ENCODE results near the gene SLC38A1. TPM values are rescaled to one million over a fixed set of nuclear protein-coding genes. Genes with fewer than 3 reads are reported as not detected.
"Not testable (repeated sequence)": the region's sequence is repeated elsewhere in the genome, so short reads cannot be mapped to it uniquely, and the experiment has no call there.

Gene SLC38A1
- total RNA-seq (2014; rRNA removed; shearing (Covaris generic)), result 89.2 and 91.2 TPM in 2 replicates

DNA sequence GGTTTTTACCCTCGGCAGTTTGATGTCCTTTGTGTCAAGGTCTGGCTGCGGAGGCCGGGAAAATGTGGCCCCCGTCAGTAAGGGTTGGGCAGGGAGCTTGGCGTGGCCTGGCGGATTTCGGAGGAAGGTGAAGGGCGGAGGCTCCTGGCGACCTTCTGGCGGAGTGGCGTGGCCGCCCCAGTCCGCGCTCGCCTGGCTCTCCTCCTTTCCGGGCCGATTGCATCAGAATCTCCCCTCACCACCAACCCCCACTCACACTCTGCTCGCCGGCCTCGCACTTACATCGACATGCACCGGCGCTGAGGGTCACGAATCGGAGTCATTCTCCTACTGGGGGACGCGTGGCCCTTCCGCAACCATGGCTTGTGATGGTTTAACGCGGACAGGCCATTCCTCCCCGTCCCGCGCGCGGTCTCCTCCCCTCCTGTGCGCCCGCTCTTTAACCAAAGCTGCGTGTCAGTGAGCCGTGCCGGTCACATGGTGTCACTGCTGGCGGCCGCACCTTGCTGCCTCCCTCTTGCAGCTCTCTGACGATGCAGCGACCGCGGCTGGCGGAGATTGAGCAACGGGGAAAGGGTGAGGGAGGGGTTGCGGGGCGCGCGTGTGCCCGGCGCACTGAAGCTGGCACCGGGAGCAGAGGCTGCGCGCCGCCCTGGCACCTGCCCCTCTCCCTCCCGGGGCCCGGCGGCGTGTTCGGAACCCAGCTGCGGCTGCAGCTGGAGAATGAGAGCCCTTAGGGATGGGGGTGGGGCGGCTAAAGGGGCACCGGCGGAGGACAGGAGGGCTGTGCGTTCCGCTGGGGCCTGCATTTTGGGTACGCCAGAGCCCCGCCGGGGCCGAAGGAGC is at the start of gene SLC38A1:
SLC38A1 (minus strand) TSS at position 461 of the 846 bp plus-strand sequence. CDS start 29,243 bp downstream, outside the sequence.
- peak; percentile 71 for DNase-seq (ENCODE audit: low spot score)

GRCh38 chr12:46318037-46318436 is 49.2 kb upstream of the SLC38A1 start:
- no peak for DNase-seq (ENCODE audit: low spot score)

GRCh38 chr12:46304070-46304469 is 35.2 kb upstream of the SLC38A1 start:
- no peak for DNase-seq (ENCODE audit: low spot score)

DNA sequence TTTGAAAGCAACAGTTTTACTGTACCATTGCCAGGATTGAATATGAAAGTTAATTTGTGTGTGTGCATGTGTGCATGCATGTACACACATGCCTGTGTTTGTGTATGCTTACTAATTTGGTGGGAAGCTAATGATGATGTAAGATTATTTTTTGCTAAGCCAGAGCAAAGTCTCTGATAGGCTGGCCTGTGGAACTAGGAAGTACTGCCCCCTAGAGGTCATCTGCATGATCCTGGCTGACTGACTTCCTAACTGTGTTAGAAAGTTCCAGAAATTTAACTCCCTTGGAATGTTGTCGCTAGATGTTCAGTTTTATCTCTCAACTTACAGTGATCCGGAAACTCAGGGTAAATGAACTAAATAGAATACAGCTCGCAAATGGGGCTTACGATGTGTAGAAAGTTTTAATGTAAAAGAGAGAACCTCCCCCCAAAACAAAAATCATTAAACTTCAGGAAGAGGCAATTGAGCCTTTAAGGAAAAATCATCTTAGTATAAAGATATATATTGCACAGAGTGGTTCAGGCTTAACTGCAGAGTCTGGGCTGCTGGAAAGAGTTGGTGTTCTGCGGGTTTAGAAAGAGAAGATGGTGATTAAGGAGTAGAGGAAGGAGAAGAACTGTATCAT is 34.3 kb upstream of the SLC38A1 start:
- peak; percentile 23 for DNase-seq (ENCODE audit: low spot score)

- DNase-seq (ENCODE audit: low spot score), result no peak
Measured at GRCh38 chr12:46300910-46301309, 32.1 kb upstream of the SLC38A1 start.

DNA sequence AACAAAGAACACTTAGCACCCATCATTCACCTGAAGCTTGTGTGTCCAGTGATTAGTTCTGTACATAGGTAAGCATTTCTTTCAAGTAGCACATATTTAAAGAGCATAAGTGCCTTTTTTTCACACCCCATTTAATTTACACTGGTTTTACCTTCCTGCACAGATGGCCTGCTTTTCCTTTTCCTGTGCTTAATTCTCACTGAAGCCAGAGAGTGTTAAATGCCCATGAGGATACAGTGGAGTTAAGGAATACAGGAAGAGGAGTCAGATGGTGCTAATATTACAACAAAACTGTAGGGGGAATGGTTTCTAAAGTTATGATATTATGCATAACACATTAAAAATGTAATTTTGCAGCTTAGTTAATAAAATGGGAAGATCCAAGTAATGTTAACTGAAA is 31.0 kb upstream of the SLC38A1 start:
- no peak for DNase-seq (ENCODE audit: low spot score)

DNA sequence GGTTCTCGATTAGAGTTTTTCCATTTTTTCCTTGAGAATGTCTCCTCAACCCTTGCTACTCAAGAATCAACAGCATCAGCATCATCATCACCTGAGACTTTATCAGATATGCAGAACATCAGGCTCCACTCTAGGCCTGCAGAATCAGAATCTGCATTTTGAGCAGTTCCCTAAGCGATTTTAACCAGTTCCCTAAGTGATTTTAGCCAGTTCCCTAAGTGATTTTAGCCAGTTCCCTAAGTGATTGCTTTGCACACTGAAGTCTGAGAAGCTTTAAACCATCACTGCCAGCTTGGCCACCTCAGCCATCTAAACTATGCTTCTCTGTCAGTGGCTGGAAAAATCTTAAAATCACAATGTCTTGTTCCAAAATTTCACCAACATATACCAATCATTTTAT is 29.4 kb upstream of the SLC38A1 start:
- DNase-seq (ENCODE audit: low spot score), result no peak

DNA sequence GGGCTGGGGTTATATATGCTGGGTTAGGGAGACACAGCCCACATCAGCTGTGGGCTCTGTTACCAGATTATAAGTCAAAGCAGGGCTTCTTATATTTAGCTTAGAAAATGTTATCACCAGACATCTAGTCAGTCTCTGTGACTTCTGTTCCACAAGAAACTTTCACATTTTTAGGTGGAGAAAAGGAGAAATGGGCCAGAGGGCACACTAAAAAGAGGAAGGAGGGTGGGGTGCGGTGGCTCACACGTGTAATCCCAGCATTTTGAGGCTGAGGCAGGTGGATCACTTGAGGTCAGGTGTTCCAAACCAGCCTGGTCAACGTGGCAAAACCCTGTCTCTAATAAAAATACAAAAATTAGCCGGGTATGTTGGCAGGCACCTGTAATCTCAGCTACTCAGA is 28.0 kb upstream of the SLC38A1 start:
- no peak for DNase-seq (ENCODE audit: low spot score)

DNA sequence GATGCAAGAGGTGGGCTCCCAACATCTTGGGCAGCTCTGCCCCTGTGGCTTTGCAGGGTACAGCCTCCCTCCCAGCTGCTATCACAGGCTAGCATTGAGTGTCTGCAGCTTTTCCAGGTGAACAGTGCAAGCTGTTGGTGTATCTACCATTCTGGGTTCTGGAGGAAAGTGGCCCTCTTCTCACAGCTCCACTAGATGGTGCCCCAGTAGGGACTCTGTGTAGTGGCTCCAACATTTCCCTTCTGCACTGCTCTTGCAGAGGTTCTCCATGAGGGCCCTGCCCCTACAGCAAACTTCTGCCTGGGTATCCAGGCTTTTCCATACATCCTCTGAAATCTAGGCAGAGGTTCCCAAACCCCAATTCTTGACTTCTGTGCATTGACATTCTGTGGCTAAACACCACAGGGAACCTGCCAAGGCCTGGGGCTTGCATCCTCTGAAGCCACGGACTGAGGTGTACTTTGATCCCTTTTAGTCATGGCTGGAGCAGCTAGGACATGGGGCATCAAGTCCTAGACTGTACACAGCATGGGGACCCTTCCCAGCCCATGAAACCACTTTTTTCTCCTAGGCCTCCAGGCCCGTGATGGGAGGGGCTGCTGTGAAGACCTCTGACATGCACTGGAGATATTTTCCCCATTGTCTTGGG is 24.0 kb upstream of the SLC38A1 start:
- DNase-seq (ENCODE audit: low spot score), result no peak

DNA sequence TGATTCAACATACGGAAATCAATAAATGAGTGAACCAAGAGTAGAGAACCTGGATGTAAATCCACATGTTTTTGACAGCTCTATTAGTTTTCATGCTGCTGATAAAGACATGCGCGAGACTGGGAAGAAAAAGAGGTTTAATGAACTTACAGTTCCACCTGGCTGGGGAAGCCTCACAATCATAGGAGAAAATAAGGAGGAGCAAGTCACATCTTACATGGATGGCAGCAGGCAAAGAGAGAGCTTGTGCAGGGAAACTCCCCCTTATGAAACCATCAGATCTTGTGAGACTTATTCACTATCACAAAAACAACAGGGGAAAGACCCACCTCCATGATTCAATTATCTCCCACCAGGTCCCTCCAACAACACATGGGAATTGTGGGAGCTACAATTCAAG is 23.1 kb upstream of the SLC38A1 start:
- DNase-seq (ENCODE audit: low spot score), result not testable (repeated sequence)

DNA sequence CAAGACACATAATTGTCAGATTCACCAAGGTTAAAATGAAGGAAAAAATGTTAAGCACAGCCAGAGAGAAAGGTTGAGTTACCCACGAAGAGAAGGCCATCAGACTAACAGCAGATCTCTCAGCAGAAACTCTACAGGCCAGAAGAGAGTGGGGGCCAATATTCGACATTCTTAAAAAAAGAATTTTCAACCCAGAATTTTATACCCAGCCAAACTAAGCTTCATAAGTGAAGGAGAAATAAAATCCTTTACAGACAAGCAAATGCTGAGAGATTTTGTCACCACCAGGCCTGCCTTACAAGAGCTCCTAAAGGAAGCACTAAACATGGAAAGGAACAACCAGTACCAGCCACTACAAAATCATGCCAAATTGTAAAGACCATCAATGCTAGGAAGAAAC is 16.3 kb upstream of the SLC38A1 start:
- not testable (repeated sequence) for DNase-seq (ENCODE audit: low spot score)

- no peak for DNase-seq (ENCODE audit: low spot score)
Measured at GRCh38 chr12:46282829-46283228, 14.0 kb upstream of the SLC38A1 start.

GRCh38 chr12:46276756-46277155 is 7.9 kb upstream of the SLC38A1 start:
- no peak for DNase-seq (ENCODE audit: low spot score)

GRCh38 chr12:46271863-46272262 is 3.0 kb upstream of the SLC38A1 start:
- DNase-seq (ENCODE audit: low spot score), result no peak

GRCh38 chr12:46269429-46270241 is 792 bp upstream of the SLC38A1 start:
- no peak for DNase-seq (ENCODE audit: low spot score)

DNA sequence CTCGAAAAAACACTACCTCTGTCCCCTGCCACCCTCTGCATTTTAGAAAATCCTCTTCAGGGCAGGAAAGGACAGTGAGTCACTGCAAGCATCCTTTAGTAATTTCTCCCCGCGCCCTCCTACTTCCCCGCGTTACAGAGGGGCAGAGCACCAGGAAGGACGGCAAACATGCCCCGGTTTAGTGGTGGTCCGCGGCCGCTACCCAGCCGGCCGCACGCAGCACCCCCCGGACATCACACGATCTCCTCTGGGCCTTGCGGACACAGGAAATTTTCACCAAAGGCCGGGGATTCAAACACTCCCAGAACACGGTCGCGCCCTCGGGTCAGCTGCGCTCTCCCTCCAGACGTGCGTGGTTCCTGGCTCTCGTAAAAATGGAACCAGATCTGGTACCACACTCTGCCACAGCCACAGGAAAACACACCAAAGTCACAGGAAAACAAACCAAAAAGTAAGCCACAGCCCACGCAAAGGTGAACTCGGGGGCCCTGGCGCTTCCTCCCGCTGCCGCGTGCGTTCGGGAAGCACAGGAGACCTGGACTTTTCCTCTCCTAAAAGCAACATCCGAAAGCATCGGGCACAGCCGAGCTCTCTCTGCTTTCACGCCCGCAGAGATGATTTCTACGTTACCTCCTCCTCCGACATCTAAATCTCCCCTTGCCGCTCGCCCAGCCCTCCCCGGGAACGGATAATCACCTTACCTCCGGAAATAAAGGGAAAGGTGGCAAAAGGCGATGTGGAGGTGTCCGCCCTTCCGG is 839 bp downstream of the SLC38A1 start:
- no peak for DNase-seq (ENCODE audit: low spot score)

DNA sequence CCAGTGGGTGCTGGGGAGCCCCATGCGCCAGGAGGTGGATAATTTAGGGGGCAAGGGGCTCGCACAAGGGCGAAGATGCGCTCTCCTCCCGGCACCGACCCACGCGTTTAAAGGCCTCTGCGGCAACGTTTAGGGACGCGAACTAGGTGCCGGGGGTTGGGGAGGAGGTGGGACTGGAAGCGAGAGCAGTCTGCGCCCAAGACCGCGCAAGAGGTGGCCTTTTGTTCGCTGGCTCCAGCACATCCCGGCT is 1.3 kb downstream of the SLC38A1 start:
- DNase-seq (ENCODE audit: low spot score), result peak; percentile 25

DNA sequence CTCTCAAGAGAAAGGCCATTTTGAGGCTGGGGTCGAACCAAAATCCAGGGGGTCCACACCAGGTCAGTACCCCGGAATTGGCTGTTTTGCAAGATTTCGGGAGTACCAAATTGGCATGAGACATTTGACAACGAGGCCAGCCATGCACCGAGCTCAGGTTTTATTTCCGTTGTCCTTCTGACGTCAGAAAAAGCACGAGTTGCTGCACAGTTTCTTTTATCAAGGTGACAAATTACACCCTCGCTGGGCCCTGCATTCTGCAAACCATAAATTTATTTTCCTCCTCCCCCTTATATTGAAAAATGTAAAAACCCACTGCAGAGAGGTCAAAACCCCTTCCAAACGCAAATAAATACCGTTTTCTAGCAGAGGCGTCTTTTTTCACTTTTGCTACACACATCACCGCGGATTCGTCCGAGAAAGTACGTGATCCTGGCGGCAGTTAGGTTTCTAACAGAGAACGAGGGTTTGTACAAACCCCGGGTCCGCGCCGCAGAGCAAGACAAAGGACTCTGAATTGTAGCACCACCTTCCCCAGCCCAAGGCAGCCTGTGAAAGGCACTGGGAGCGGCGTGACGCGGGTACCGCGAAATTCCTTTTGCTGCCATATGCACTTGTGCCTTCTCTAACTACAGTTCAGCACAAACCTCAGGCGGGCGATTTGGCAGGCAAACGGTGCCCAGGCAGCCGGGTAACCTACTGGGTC is 1.8 kb downstream of the SLC38A1 start:
- peak; percentile 53 for DNase-seq (ENCODE audit: low spot score)

DNA sequence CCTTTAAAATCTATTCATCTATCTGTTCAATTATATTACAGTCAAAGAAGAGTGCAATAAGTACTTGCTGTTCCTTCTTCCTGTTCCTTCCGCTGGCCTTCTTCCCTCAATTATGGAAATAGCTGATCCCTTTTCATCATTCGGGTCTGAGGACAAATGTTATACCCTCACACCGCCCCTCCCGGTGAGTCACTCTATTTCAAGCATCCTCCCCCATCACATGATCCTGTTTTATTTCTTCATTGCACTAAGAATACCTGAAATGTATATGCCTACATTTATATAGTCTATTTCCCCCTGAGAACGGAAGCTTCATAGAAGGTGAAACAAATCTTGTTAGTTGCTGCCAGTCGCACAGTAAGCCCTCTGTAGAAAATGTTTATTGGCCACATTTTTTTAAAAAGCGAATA is 2.5 kb downstream of the SLC38A1 start:
- DNase-seq (ENCODE audit: low spot score), result peak; percentile 69

GRCh38 chr12:46265734-46266133 is 3.1 kb downstream of the SLC38A1 start:
- DNase-seq (ENCODE audit: low spot score), result no peak

- no peak for DNase-seq (ENCODE audit: low spot score)
Measured at GRCh38 chr12:46265102-46265501, 3.7 kb downstream of the SLC38A1 start.
